Stomach (tissue), 9 donors: Measurements from ENCODE around the gene RHBDD3. TPM values are rescaled to one million over a fixed set of nuclear protein-coding genes. Genes with fewer than 3 reads are reported as not detected.

Experiments
- DNase-seq, 2 donors: peaks; one replicate each; pipeline versions ENCODE4 v3.0.0 to v3.0.0-alpha.2; 2013 to 2019
- H3K27ac ChIP-seq, 5 donors: fragments of 200-600 bp in 4 of 5; sonication (generic) in 4 of 5; one replicate each; pipeline ENCODE4 v1.5.1; 2013 to 2019; ENCODE audit warnings: mild to moderate bottlenecking in 1 of 5, moderate library complexity in 1 of 5
- H3K27me3 ChIP-seq, 3 donors: fragments of 200-600 bp; sonication (generic); one replicate each; pipeline ENCODE4 v1.5.1; 2017 to 2019; ENCODE audit warnings: mixed run types in 1 of 3
- H3K36me3 ChIP-seq, 4 donors: fragments of 200-600 bp; sonication (generic); 1 replicate in 3 of 4; 2 replicates in 1 of 4; pipeline ENCODE4 v1.5.1; 2016 to 2019
- H3K4me1 ChIP-seq, 4 donors: fragments of 200-600 bp; sonication (generic); one replicate each; pipeline ENCODE4 v1.5.1; 2016 to 2019
- H3K4me3 ChIP-seq, 4 donors: fragments of 200-600 bp; sonication (generic) in 3 of 4; one replicate each; pipeline ENCODE4 v1.5.1; 2016 to 2019; ENCODE audit warnings: mild to moderate bottlenecking in 1 of 4
- H3K9me3 ChIP-seq, 4 donors: fragments of 200-600 bp; sonication (generic); one replicate each; pipeline ENCODE4 v1.5.1; 2016 to 2019
- EP300 ChIP-seq: sonication (generic); formaldehyde crosslinking; IDR thresholded peaks from one replicate; pipeline ENCODE4 v1.6.1; 2017; ENCODE audit warnings: antibody characterized with exemption
- POLR2A ChIP-seq, 4 donors: fragments of 450-650 bp; IDR thresholded peaks; one replicate each; pipeline ENCODE4 v1.6.1; 2016; ENCODE audit warnings: antibody characterized with exemption in 4 of 4, control low read depth in 2 of 4, mild to moderate bottlenecking in 1 of 4, moderate library complexity in 1 of 4
- POLR2AphosphoS5 ChIP-seq, 3 donors: sonication (generic); formaldehyde crosslinking; IDR thresholded peaks; one replicate each; pipeline ENCODE4 v1.6.1; 2016; ENCODE audit warnings: antibody characterized with exemption in 3 of 3
- WGBS, 5 donors: extraction: QIAGEN DNeasy Blood & Tissue Kit in 3 of 5; methylation state at CpG; one replicate each; pipeline versions ENCODE4 v1.1.5 to v1.1.7; 2013 to 2018; 5-methylcytosine and 5-hydroxymethylcytosine counted together
- intact Hi-C: fragments of 100-400 bp; cut with DNase I; formaldehyde crosslinking; loops from one replicate; pipeline ENCODE4 v1.15.1; 2023; ENCODE audit warnings: low total_unique reads
- polyA plus RNA-seq, 3 donors: library from polyadenylated mRNA; stranded (reverse); fragments of 200-250 nt; gene quantifications; one replicate each; pipeline ENCODE4 v1.2.3, GENCODE V29; 2013
- total RNA-seq, 5 donors: library from RNA; depleted of rRNA; stranded (reverse); fragments of >200 nt; gene quantifications; one replicate each; pipeline versions ENCODE4 v1.1.0 to v1.2.3, GENCODE V29; 2014 to 2016
- TF ChIP-seq, protein P1 (sequence below), 7 experiments: fragments of 450-650 bp in 4 of 7; fragments of 200-600 bp in 3 of 7; sonication (generic) in 3 of 7; IDR thresholded peaks; one replicate each; pipeline ENCODE4 v1.5.1; 2016 to 2019; ENCODE audit warnings: antibody characterized with exemption in 7 of 7, control low read depth in 2 of 7, mild to moderate bottlenecking in 1 of 7
- donor health status: healthy with polysubstance abuse.
- donor health status: Bipolar disorder and iron deficiency.
- donor health status: healthy.

Gene RHBDD3
- total and polyA plus RNA-seq, 8 donors: 9.8 to 76.5 (median 20.0) TPM

DNA sequence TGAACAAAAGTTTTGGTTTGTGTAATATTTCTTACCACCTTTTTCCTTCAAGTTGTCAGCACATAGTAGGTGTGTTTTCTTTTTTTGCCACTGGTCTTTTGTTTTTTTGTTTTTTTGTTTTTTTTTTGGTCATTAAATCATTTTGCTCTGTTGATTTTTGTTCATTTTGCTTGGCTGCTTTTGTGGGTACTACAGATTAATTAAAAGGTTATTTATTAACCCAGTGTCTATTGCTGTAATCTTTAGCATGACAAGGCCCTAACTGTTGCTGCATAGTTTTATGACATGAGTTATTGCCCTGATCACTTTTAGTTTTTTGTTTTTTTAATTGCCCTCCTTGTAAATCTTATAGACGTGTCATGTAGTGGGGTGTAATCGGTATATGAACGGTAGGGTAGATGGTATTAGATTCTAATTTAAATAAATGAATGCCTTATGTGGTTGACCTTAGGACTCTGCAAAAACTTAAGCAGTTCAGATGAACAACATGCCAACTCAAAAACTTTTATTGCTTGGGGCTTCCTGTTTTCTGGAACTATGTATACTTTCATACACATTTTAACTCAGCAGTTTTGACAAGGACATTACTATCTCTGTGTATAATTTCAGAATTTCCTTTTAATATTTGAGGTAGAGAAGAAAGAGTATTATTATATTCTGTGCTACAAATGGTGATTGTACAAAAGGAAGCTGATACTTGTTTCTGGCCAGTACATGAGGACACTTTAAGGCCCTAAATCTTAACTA is 8.2 kb upstream of the RHBDD3 start:
- Histone ChIP-seq H3K36me3 (peaks cover 64 to 92% (median 90%) of the 10 kb centered on the region in 4 donors), H3K27me3 (no peaks in the 10 kb centered on the region), H3K4me3 (no peak overlapping the region), H3K4me1 (peaks cover 33 to 70% (median 48%) of the 10 kb centered on the region in 4 donors), H3K9me3 (no peaks in the 10 kb centered on the region), H3K27ac (no peak overlapping the region)
- TF ChIP-seq EP300 (no peak), POLR2AphosphoS5 (IDR thresholded peaks at IDR 0.05) (no peak), POLR2A (IDR thresholded peaks at IDR 0.05) (no peak)
- TF ChIP-seq, protein P1, sequence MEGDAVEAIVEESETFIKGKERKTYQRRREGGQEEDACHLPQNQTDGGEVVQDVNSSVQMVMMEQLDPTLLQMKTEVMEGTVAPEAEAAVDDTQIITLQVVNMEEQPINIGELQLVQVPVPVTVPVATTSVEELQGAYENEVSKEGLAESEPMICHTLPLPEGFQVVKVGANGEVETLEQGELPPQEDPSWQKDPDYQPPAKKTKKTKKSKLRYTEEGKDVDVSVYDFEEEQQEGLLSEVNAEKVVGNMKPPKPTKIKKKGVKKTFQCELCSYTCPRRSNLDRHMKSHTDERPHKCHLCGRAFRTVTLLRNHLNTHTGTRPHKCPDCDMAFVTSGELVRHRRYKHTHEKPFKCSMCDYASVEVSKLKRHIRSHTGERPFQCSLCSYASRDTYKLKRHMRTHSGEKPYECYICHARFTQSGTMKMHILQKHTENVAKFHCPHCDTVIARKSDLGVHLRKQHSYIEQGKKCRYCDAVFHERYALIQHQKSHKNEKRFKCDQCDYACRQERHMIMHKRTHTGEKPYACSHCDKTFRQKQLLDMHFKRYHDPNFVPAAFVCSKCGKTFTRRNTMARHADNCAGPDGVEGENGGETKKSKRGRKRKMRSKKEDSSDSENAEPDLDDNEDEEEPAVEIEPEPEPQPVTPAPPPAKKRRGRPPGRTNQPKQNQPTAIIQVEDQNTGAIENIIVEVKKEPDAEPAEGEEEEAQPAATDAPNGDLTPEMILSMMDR (IDR thresholded peaks at IDR 0.05): no peak
- DNase-seq: no peak
- intact Hi-C loops: no loop called here
- 23 to 59% (median 44%) methylated on average over 3 of the region's 3 CpGs for WGBS, 5 donors

DNA sequence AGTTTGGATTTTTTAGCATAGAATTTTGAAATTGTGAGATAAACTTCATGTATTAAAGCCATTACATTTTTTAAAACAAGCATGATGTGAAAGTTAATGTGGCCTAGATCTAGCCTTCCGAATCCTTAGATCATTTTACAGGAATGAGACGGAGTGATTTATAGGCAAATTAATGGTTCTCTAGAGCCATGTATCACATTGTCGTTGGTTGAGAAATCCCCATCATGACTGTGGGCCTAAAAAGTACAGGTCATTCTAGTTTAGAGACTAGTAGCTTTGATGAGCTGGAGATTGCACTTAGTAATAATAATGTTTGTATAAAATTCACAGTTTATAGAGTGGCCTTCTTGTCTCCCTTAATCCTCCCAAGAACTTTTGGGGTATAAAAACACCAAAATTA is 7.4 kb upstream of the RHBDD3 start:
- H3K4me3 ChIP-seq: no peak overlapping the region
- WGBS, 5 donors: 57 to 66% (median 65%) methylated on average over 3 of the region's 3 CpGs
- H3K27me3 ChIP-seq: no peaks in the 10 kb centered on the region
- intact Hi-C loops: no loop called here
- no peaks in the 10 kb centered on the region for H3K9me3 ChIP-seq
- H3K4me1 ChIP-seq: peaks cover 41 to 77% (median 56%) of the 10 kb centered on the region in 4 donors
- no peak for DNase-seq
- TF ChIP-seq POLR2A (IDR thresholded peaks at IDR 0.05) (no peak), POLR2AphosphoS5 (IDR thresholded peaks at IDR 0.05) (no peak), EP300 (no peak)
- TF ChIP-seq, protein P1 (IDR thresholded peaks at IDR 0.05): no peak
- H3K27ac ChIP-seq: no peak overlapping the region
- H3K36me3 ChIP-seq: peaks cover 57 to 84% (median 82%) of the 10 kb centered on the region in 4 donors

DNA sequence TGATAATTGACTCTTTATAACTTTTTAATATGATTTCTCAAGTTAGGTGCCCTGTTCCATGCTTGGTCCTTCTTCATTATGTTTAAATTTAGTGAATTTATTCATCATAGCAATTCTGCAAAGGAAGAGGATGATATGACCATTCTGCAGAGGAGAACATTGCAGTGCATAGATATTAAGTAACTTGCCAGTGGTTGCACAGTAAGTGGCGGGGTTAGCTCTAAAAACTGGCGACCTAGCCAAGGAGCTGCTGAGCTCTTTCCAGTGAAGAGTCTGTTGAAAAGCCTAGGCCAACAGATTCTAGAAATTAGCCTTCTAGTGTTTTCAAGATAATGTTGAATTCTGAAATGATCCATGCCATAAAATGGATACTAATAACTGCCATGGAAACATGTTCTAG is 4.8 kb upstream of the RHBDD3 start:
- TF ChIP-seq, protein P1 (IDR thresholded peaks at IDR 0.05): no peak
- TF ChIP-seq POLR2A (IDR thresholded peaks at IDR 0.05) (no peak), EP300 (no peak), POLR2AphosphoS5 (IDR thresholded peaks at IDR 0.05) (no peak)
- H3K27ac ChIP-seq: no peak overlapping the region
- H3K4me3 ChIP-seq: no peak overlapping the region
- no peaks in the 10 kb centered on the region for H3K27me3 ChIP-seq
- H3K9me3 ChIP-seq: no peaks in the 10 kb centered on the region
- H3K36me3 ChIP-seq: peaks cover 35 to 59% (median 56%) of the 10 kb centered on the region in 4 donors
- intact Hi-C loops: no loop called here
- 71 to 90% (median 79%) methylated on average over 2 of the region's 2 CpGs for WGBS, 5 donors
- DNase-seq: no peak
- peaks cover 47 to 87% (median 68%) of the 10 kb centered on the region in 4 donors for H3K4me1 ChIP-seq

DNA sequence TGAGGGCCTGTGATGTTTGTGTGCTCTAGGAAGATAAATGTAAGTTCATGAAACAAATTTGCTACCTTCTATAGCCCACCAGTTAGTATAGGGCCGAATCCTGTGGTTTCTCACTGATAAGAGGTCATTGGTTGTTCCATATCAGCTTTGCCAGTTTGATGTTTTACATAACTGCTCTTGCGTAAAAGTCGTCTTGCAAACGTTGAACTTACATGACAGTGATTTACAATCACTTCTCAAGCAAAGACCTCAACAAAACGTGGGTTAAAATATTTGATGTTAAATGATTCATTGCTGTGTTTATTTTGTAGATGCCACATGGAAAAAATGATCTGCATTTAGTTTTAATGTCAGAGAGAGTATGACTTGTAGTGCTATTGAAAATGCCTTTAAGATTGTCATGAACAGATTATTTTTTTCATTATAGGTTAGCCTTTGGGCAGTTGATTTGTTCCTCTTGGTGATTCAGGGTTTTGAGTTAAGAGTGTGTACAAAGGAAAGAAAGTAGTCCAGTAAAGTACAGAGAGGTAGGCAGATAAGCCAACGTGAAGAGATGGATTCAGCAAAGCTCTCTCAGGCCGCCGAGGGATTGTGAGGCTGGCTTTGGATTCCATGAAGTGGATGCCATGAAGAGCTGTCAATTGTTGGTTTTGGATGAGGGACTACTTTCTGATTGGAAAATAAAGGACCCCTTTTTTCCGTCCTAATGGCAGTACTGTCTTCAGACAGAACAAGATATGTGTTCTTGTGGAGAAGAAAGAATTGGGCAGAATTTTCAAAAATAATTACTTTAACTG is 2.9 kb upstream of the RHBDD3 start:
- 6 to 11% (median 9%) methylated on average over 9 of the region's 9 CpGs for WGBS, 5 donors

More for the DNA sequence above, 2.9 kb upstream of the RHBDD3 start:
- TF ChIP-seq POLR2AphosphoS5 (IDR thresholded peaks at IDR 0.05) (peak in 1 of 3 donors; percentile 10), EP300 (no peak)
- Histone ChIP-seq H3K27ac (peak overlapping the region in 4 of 5 donors; percentile 12 to 100 (median 96)), H3K4me1 (peaks cover 58 to 86% (median 79%) of the 10 kb centered on the region in 4 donors), H3K27me3 (no peaks in the 10 kb centered on the region), H3K9me3 (no peaks in the 10 kb centered on the region), H3K36me3 (peaks cover 24 to 41% (median 37%) of the 10 kb centered on the region in 4 donors), H3K4me3 (peak overlapping the region; percentile 79 to 98 (median 94))
- peak in 1 of 2 donors; percentile 41 for DNase-seq
- intact Hi-C loops: no loop called here
